Dedifferentiated amniotic fluid mesenchymal stem cell (primary cell): ENCODE results near the gene RHOT2.

Source experiments
- DNase-seq: peaks from one replicate; pipeline ENCODE4 v3.0.0-alpha.2; 2016; ENCODE audit errors: extremely low spot score

RHOT2 gene

DNA sequence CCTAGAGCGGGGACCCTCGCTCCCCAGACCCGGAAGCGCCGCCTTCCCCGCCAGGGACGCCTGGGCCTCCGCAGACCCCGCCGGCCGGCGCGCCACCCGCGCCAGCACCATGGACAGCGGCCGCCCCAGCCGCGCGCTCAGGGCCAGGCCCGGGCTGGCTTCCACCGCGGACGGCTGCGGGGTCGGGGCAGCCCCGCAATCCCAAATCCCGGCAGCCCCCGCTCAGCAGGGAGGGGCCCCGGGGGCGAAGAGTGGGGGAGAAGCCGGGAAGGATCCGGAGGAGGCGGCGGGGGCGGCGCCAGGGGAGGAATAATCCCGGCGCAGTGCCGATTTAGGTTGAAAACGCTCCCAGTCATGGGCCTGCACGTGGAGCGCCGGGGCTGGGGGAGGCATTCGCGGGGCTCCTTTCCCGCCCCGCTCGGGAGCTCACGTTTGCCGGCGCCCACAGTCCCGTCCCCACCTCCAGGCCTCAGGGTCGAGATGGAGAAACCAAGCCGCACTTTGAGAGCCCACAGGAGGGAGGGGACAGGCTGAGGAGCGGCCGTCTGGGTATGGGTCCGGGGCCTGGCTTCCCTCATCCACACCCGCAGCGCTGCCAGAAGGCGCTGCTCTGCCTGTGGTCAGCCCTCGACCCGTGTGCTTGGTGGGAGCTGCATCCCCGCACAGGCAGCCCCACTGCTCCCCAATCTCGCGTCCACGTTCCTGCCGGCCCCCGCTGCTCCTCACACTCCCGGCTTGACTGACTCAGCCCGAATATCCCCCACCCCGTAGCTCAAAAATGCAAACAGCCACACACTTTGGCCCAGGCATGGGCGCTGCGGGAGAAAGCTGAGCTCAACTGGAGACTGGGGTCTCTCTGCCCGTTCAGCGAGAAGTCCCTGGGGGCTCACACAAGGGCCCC is 33.0 kb downstream of the RHOT2 start:
- no peak for DNase-seq

DNA sequence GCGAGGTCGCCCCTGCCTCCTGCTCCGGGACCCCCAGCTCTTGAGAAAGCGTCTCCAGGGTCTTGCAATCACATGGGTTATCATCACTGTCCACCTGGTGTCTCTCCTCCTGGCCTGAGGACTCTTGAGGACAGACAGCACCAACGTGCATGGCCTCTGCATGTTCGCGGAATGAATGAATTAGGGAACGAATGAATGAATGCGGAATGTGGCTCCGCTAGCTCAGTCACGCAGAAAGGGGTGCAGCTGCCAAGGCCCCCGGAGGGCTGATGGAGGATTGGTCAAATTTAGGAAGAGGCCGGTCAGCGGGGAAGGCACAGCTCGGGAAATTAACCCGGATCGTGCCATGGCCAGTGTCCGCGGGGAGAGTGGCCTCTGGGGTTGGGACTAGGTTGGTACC is 34.4 kb downstream of the RHOT2 start:
- DNase-seq, result no peak

DNA sequence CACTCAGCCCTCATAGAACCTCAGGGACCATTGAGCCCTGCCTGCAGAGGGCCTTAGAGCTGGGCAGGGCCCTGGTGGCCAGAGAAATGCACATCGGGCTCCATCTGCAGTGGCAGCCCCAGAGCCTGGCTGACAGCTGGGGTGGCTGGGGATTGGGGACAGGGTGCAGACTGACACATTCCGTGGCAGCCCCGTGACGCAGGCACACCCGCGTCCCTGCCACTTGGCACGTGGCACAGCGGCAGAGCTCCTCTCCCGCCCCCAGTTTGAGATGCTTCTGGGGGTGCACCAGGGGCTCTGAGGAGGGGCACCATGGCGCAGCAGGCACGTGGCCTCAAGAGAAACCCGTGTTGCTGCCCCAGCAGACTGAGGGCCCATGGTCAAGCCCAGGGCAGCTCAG is 35.5 kb downstream of the RHOT2 start:
- DNase-seq, result no peak

DNA sequence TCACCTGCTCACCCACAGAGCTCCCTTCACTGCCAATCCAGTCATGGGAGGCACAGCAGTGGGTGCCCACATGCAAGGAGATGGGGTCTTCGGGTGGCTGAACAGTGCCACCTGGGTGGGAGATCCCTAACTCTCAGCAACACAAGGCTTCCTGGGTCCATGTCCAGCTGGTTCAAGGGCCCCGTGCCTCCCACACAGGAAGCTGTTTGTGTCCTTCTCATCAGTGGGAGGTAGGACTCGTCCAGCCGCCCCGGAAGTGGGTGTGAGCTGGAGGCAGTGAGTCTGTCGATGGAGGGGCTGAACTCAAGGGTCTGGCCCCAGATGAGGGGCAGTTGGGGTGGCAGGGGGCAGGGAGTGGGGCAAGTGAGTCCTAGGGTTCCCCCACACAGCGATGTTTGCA is 36.1 kb downstream of the RHOT2 start:
- DNase-seq, result no peak

DNA sequence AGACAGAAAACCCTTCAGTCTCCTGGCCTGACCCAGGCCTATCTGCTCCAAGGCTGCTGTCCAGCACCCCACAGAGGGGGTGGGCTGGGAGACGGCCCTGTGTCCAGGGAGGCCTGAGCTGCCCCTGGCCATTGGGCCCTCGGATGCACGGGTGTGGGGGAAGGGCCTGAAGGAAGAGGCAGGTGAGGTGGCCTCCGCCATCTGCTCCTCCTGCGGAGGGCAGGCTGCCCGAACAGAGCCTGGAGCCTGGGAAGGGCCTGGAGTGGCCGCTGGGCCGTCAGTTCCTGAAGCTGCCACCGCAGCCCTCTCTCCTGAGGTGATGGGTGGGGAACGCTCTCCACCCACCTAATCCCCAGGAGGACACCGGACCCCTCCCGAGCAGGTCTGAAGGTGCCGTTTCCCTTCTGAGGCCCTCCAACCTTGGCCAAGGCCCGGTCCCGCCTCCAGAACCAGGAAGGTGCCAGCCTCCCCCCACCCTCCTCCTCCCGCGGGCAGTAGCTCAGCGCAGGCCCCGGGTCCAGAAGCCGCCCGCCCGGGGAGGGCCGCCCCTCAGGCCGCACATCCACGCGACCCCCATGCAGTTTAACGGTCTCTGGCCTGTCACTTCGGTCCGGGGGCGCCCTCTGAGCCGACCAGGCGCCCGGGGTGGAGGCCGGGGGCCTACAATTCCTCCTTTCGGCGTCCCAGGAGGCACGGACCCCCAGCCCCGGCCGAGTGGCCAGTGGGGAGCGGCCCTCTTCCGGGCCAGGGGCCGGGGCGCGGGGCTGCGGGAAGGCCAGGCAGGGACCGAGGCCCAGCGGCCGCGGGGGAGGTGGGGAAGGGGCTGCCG is 36.8 kb downstream of the RHOT2 start:
- DNase-seq, result no peak

DNA sequence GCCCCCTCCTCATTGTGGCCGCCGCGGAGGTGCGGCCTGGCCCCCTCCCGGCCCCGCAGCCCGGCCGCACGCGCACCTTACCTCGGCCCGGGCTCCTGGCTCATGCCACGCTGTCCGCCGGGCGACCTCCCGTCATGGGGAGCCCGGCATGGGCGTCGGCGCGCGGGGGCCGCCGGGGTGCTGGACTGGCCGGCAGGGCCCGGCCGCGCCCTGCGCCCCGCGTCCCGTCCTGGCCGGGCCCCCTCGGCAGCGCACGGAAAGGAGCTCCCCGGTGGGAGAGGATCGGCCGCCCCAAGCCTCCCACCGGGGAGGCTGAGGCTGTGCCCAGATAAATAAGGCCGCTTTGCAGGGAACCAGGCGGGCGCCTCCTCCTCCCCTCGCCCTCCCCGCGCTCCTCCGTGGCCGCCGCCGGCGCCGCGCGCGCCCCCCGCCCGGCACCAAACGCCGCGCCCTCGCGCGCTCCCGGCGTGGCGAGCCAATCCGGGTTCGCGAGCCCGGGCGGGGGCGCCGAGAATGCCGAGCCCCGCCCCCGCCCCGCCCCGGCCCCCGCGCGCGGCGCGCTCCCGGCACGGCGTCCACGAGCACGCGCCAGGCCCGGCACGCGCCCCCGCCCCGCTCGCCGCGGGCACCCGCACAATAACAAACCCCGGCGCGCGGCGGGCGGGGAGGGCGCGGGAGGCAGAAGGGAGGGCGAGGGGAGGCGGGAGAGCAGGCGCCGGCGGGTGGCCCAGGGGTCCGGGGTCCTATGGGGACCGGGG is 37.7 kb downstream of the RHOT2 start, which contains the start of gene FBXL16:
Gene FBXL16 (minus strand): TSS at position 371 of the 758 bp plus-strand sequence. CDS start 8,396 bp downstream, outside the sequence.
- DNase-seq, result no peak

DNA sequence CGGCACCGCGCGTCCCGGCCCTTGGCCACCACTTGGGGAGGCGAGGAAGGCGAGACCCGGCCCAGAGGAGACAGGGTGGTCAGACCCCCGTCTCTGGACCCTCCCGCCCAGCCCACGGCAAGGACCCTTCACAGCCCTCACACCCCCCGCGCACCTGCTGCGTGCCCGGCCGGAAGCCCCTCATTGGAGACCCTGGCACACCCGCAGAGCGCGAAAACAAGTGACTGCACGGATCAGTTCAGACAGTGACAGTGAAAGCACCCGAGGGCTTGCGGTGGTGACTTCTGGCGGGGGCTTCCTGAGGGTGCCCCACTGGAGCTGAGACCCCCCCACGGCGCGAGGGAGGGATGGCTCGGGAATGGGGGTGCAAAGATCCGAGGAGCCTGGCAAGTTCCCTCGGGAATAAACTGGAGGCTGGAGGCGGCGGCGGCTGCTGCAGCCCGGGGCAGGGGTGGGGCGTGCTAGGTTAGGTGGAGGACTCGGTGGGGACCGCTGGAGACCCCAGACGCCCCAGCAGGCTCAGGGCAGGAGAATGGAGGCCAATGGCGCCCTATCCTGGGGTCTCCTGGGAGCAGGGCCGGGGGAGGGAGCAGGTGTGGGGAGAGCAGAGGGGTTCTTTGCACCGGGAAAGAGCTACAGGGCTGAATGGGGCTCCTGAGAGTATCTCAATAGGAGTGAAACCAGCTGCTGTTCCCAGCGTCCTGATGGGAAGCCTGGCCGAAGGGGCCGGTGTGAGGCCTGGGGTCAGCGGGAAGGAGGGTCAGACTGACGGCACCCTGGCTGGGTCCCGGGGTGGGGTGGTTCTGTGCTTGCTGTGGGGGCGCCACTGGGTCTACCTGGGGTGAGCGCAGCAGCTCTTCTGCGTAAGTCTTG is 38.5 kb downstream of the RHOT2 start:
- DNase-seq, result no peak

DNA sequence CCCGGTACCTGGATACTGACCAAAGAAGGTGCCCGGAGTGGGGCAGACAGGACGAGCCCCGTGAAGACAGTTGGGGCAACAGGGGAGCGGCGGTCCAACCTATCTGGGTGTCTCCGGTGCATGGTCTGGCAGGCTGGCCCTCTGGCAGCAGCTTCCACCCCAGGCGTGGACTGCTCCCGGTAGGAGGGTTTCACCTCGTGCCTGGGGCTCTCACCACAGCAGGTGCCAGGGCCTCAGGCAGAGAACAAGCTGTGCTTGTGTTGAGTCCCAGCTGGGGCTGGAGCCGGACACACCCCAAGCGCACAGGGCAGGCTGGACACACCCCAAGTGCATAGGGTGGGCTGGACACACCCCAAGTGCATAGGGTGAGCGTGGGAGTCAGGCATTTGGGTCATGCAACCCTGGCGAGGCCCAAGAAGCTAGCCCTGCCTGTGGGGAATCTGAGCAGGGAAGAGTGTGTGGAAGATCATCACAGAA is 39.2 kb downstream of the RHOT2 start:
- no peak for DNase-seq

DNA sequence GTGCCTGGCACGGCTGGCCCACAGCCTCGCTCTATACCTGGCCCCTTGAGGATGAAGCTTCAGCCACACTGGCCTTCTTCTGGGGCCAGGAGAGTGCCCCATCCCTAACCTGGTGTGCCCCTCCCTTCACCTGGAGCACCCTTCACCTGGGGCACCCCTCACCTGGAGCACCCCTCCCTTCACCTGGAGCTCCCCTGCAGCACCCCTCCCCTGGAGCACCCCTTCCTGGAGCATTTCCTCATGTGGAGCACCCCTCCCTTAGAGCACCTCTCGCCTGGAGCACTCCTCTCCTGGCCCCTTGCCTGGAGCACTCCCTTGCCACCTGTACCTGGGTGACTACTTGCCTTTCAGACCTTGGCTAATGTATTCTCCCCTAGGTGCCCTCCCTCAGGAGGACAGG is 40.1 kb downstream of the RHOT2 start:
- DNase-seq, result no peak

DNA sequence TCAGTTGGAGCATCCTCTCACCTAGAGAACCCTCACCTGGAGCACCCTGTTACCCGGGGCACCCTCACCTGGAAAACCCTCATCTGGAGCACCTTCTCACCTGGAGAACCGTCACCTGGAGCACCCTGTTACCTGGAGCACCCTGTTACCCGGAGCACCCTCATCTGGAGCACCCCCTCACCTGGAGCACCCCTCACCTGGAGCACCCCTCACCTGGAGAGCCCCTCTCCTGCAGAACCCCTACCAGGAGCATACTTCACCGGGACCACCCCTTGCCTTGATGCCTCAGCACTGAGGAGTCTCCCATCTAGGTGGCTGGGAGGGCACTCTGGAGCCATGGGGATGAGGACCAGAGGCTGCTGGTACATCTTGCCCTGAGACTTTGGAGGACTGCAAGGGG is 41.0 kb downstream of the RHOT2 start:
- no peak for DNase-seq

DNA sequence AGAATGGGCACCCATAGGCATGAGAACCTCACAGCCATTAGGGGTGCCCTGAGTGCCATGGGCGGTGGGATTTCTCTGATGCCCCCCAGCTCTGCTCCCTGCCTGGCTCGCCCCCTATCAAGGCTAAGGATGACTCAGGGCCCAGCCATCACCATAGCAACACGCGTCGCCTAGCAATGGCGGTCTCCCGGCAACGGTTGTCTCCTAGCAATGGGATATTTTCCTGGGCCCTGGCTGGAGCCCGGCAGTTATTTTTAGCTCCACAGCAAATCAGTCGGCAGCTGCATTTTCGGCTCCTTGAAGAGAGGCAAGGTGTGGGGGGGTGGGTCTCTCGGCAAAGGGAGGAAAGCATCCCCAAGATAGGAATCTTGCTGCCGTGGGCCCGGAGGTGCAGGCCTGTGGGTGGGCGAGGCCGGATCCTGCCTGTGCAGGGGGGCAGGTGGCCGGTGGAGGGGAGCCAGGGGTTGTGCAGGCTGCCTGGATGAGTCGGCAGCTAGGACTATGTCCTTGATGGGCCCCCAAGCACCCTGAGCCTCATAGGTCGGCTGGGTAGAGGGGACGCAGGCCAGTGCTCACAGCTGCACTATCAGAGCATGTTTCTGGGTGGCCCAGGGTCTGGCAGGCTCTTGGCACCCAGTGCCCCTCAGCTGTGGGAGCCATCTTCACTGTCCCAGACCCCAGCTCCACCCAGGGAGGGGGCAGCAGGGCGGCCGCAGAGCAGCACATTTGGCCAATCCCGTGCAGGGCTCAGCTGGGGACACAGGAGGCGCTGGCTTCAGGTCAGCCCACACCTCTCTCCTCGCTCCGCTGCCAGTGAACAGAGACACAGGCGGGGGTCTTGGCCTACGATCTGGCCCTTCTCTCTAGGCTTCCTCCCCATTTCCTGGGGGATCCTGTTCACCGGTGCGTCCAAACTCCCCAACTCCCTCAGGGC is 41.9 kb downstream of the RHOT2 start:
- DNase-seq, result no peak

DNA sequence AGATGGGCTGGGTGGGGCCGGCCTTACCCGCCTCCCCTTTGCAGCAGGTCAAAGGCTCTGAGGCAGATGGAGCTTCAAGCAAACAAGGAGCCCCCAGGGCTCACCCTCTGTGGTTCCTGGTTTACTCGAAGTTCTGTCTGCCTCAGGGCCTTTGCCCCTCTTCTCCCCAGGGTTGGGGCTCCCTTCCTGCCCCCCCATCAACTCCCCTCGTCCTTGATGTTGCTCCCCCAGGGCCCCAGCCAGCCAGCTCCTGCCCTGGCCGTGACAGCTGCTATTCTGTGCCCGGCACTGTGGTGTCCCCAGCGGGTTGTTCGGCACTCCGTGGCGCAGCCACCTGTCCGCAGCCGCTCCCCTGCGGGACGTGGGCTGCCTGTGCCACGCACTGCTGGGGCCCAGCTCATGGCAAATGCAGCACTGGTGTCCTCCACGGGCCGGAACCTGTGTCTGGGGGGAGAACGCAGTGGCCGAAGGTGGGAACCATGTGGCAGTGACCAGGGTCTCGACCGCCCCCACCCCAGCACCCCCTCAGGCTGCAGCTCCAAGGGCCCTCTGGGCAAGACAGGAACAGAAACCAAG is 42.7 kb downstream of the RHOT2 start:
- DNase-seq, result no peak

DNA sequence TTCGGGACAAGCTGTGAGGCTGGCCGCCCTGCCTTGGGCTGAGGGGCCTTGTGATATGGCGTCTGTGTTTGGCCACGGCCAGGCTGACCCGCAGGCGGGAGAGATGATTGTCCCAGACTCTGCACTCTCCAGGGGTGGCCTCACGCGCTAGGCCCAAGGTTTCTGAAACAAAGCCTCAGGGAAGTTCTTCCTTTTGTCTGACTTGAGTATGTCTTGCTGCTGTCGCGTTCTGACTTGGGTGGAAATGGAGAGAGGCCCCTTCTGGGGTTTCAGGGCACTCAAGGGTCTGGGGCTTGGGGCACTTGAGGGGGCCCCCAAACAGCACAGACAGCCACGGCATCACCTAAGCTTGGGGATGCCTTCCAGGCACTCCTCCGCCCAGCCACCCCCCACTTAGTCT is 43.2 kb downstream of the RHOT2 start:
- no peak for DNase-seq

DNA sequence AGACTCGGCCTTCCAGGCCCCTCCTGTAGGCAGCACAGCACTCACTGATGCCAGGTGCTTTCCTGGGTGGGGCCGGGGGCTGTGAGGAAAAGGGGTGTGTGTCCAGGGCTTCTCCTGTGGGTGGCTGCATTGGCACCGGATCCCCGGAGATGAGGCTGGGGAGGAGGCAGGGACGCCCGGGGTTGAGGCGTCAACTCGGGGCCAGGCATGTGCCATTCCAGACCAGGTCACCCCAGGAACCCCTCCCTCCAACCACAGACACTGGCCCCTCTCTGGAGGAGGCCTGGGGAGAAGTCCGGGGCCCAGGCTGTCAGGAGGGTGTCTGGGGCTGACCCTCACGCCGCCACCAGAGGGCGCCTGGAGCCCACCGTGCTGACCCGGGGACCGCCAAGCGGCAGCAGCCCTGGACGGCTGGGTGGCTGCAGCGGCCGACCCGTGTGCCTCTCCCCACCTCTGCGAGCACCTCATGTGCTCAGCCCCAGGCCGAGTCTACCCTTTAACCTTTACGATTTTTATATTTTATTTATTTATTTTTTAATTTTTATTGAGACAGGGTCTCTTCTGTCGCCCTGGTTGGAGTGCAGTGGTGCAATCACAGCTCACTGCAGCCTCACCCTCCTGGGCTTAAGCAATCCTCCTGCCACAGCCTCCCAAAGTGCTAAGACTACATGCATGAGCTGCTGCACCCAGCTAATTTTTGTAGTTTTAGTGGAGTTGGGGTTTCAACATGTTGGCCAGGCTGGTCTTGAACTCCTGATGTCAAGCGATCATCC is 43.8 kb downstream of the RHOT2 start:
- DNase-seq, result peak; percentile 25

DNA sequence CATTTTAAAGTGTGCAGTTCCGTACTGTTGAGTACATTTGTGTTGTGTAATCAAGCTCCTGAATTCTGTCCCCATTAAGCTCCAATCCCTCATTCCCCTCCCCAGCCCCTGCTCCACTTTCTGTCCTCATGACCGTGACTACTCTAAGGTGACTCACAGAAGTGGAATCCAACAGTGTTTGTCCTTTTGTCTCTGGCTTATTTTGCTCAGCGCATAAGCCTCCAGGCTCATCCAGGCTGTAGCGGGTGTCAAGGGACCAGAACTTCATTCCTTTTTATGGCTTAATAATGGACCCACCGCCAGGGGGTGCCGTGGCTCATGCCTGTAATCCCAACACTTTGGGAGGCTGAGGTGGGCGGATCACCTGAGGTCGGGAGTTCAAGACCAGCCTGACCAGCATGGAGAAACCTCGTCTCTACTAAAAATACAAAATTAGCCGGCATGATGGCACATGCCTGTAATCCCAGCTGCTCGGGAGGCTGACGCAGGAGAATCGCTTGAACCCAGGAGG is 44.9 kb downstream of the RHOT2 start:
- peak; percentile 78 for DNase-seq

DNA sequence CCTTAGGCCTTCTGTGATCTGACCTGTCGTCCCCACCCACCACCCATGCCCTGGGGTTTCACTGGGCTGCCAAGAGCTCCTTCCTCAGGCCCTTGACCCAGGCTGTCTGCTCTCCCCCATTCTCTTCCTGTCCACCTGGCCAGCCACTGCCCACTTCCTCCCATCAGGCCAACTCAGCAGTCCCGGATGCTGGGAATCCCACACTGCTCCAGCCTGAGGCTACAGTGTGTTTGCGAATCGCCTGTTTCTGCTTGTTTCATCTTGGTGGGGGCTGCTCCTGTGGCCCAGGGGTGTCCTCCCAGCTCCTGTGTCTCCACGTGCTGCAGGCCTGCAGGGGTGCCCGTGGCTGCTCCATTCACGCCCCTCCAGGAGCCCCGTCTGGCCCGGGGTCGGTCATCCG is 46.1 kb downstream of the RHOT2 start:
- no peak for DNase-seq

DNA sequence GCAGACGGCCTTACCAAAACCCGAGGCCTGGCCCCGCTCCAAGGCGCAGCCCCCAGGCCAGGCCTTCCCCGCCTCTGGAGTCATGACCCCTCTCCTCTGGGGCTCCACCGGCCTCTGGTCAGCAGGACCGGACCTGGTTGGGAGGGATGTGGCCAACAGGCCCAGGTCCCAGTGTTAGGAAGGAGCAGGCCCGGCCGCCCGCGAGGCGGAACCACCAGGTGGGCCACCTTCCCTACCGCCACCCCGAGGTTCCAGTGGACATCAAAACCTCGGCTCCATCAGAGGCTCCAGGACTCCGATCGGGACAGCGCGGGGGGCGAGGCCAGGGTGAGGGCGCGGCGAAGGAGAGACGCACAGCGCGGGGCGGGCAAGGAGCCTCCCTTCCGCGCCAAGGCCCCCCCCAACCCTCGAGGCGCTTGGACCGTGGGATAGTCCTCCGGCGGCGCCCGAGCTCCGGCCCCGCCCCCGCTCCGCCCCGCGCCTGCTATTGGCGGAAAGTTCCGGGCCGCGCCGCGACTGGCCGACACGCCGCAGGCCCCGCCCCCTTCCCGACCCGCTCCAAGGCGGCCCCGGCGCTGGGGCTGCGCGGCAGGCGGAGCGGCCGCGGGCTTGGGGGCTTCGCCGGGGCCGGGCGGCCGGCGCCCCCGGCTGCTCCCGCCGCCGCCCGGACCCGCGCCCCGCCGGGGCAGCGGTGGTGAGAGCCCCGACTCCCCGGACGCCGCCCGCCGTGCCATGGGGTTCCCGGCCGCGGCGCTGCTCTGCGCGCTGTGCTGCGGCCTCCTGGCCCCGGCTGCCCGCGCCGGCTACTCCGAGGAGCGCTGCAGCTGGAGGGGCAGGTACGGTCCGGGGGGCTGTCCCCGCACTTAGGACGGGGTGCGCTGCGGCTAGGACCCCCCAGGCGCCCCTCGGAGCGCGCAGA is 46.9 kb downstream of the RHOT2 start, which contains the start of gene METRN:
Gene METRN (plus strand): TSS at position 561 of the 919 bp plus-strand sequence. CDS start 172 bp downstream, at position 733.
- DNase-seq, result peak; percentile 76
